HG03521 (cell line): ENCODE measurements around the gene CEL.

Experiments
- ATAC-seq: cut with Tn5 transposase; IDR thresholded peaks from one replicate; pipeline ENCODE4 v1.9.1; 2021; ENCODE audit warnings: mild to moderate bottlenecking, moderate library complexity; ENCODE audit not compliant: unreplicated experiment

Gene CEL

DNA sequence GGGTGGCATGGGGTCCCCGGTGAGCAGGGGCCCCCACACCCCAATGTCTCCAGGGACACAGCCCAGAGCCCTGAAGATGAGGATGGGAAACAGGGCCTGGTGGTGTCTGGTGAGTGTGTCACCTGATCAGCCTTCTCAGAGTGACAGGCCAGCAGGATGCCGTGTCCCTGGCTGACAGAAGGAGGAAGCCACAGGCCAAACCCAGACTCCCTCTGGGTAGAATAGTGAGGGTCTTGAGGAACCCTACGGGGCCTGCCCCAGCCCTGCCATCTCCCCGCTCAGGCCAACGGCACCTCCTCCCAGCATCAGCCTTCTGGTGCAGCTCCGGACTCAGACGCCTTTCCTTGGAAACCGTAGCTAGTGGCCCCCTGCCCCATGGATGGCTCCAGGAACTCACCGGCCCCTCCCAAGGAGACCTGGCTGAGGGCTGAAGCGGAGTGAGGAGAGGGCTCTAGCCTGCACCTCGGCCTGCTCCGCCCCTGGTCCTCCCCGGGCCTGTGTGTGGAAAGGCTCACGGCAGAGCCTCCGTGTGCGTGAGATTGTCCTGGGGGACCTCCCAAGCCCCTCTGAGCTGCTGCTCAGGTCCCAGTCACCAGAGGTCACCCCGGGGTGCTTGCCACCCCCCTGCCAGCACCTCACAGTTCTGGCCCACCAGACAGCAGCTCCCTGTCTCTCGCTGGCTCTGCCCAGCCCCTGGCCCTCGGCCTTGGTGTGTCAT lies 53.3 kb downstream of the CEL start:
- ATAC-seq = no peak

DNA sequence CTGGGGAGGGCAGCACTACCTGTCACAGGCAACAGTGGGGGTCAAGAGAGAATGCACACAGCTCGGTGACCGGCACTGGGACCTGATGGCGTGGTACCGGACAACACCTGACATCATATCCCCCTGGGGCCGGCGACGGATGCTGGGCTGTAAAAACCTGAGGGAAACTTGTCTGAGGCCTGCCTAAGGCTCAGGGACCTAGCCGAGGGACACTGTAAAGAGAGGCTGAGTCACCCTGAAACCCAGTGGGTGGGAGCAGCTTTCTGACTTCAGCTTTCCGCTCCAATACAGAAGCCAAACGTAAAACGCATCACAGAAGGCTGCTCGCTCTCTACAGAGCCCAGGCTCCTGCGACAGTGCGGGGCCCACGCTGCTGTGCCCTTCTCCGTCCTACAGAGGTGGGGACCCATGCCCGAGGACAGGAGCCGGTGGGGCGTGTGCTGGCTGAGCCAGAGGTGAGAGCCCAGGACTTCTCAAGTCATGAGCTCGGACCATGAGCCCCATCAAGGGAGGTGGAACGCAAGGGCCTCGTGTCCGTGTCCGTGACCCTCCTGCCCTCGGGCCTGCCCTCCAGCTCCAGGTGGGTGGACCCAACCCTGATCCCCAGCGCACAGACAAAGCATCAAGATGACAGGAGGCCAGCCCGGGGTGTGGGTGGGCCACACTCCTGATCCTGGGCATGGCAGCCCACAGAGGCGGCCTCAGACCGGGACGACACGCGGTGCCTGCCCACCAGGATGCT lies 54.0 kb downstream of the CEL start:
- peak; percentile 59 for ATAC-seq

DNA sequence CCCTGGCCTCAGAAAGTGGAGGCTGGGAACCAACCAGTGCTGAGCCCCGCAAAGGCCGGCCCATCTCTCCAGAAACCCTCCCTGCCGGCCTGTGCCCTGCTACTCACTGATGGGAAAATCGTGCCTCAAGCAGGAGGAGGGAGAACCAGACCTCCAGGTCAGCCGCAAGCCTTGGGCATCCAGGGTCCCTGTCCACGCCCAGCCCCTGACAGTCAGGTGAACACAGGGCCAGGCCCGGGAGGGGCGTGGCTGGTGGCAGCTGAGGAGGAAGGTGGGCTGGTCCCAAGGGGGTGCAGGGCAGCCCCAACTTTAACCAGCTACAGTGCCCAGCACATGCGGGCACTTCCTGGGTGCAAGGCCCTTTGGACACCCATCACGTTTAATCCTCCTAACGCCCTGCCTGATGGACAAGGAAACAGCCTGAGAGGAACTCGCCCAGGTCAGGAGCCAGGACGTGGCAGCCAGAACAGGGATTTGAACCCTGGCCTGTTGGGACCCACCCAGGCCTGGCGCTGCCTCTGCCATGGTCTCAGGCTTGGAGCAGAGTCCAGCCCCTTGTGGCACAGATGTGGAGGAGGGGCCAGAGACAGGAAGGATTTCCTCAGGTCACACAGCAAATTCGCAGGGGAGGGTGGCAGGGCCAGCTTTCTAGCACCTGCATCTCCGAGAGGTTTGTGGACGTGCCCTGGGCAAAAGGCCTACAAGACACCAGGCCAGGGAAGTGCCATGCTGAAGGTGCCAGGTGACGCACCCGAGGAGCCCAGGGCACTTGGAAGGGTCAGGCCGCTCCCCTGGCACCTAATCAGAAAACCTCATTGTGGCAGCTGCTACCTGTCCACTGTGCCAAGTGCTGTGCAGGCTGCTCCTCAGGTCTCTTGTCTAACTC lies 54.8 kb downstream of the CEL start:
- ATAC-seq = no peak

DNA sequence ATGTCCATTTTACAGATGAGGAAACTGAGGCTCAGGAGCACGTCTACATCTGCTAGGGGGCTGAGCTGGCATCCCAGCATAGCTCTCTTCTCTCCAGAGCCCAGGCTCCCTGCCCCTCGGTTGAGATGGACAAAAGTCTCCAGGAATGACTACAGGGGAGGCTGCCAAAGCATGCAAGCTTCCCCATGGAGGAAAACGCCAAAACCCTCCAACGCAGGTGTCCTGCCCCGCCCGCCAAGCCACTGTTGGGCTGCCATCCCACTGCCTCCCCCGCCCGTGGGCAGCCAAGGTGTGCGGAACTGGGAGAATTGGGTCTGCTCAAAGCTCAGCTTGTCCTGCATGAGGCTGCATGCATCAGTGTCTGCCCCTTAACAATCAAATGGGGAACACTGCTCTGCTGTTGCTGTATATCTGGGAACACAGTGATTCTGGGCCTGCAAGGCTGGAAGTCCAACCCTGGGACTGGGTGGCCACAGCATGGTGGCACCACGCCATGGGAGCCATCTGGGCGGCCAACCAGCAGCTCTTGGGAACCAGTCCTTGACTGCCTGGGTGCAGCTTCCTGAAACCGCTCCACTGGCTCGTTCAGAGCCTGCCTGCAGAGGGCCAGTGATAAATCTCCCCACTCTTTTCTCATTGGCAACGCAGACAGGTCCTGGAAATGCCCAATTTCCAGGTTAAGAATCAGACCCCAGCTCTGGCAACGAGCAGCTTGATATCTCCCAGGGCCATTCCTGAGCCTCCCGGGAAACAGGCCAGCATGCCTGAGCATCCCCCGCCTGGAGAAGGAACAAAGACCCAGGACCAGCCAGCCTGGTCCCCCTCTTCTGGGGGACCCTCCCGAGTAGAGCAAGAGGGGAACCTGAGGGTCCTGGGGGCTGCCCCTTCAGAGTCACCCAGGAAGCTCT lies 55.7 kb downstream of the CEL start:
- ATAC-seq = no peak

DNA sequence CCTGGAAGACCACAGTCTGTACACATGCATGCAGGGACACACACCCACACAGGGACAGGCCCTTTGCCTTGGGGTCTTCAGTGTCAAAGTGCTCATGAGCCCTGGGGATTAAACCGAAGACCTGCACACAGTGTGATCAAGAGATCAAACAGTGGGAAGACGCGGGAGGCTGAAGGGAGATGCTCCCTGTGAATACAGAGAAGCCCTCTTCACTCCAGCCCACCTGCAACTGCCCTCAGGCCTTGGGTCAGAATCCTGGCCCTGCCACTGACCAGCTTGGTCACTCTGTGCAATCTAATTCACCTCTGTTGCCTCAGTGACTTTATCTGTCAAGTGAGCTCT lies 56.4 kb downstream of the CEL start:
- ATAC-seq = no peak

DNA sequence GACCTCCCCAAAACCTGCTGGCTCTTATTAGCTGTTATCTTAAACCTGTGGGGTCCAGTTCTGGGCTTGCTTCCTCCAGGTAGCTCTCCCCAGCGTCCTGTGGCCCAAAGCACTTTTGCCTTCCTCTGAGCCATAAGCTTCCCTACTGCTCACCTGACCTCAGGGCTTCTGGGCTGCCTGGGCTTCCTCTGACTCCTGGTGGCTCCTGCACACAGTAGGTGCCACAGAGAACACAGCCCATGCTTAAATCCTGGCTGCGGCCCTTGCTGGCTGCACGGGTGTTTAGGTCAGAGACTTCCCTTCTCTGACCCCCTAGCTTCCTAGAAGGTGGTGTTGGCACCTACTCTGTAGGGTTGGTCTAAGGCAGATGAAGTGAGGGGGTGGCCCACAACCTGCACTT lies 56.8 kb downstream of the CEL start:
- no peak for ATAC-seq

DNA sequence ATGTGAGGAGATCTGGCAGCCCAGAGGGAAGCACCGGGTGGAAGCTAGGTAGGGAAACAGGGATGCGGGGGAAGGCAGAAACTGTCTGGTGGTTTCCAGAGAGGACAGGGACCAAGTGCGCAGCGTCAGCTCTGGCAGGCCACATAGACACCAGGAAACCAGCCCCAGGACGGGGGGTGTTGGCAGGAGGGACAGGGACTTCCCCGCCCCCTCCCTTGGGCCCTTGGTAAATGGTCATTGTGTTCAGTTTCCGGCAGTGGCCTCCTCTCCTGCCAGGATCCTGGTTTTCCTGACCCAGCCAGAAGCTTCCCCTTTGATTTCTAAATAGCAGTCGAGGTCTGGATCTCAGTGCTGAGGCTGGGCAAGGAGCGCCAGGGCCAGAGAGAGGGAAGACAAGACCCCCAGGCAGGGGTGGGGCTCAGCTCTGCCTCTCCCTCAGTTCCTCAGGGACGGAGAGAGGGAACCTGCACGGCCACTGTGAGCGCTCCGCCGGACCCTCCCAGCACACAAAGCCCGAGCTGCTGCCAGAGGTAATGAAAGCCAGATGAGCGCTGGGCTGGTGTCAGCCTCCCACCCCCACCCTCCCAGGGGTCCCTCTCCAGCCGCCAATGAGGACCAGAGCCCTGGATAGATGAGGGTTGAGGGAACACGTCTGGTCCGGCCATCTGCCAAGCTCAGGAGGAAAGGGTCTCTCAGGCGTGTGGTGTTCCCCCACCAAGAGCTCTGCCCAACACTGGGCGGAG lies 57.5 kb downstream of the CEL start:
- no peak for ATAC-seq

DNA sequence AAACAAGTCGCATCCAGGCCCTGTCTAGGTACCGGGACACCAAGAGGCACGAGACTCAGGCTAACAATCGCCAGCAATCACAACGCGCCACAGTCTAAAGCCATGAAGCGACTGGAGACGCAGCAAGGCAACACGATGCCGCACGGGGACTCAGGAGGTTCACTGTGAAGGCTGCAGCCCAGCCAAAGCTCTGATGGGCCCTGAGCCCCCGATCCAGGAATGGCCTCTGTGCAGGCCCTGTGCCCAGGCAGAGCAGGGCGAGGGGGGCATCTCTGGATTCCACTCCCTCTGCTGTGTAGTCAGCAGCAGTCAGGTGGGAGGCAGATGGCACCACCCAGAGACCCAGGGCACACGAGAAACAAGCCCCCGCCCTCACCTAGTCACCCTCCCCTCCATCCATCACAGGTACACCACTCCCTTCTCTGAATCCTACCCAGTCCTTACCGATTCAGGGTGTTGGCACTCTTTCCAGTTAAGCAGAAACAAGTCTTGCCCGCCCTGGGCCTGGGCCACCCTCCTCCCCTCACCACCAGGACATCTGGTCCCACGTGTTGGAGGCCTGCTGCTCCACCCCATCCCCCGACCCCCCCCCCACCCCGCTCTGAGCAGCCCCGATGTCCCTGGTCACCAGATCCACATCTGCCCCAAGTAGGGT lies 58.2 kb downstream of the CEL start:
- no peak for ATAC-seq

DNA sequence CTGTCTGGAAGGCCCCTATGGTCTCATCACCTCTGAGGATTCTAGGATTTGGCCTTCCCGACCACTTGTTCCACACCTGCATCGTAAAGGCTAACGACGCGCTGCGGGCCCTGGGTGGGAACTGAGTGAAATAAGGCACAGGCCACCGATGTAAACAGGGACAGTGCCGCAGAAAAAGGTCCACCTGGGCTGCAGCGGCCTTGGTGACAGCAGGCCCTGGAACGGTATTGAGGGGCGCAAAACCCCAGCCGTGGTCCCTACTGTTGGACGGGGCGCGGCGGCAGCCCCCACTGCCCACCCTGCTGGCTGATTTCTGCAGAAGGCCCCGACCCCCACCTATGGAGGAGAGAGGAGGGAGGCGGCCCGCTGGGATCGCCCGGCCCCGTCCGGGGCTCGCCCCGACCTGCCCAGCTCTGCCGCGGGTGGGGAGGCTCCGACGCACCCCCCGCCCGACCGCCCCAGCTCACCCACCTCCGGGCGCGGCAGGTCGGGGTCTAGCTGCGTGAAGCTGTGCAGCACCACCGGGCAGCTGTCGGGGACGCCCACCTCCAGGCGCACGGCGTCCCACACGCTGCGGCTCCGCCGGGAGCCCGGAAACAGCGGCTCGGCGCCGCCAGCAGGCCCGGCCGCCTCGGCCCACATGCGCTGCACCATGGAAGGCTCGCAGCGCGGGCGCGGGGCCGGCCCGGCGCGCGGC lies 58.9 kb downstream of the CEL start:
- ATAC-seq = peak; percentile 16
